ENCODE measurements around the gene SLC23A2.

The SLC23A2 gene

DNA sequence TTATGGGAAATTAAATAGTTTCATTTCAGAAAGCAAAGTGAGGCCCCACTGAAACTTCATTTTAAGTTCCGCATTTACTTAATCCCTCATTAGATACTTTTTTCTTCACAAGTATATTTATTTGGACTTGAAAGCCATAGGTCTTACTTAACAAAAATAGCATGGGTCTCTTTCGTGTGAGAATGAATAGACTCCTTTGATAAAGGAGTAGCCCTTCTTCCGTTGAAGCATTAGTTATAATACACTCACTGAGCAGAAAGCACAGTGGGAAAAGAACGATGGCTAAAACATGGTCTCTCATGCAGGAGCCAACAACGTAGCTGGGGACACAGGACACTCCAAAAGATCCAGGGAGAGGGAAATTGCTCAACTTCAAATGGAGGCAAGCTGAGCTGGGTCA lies 130.4 kb downstream of the SLC23A2 start:
- TF ChIP-seq, protein P1, sequence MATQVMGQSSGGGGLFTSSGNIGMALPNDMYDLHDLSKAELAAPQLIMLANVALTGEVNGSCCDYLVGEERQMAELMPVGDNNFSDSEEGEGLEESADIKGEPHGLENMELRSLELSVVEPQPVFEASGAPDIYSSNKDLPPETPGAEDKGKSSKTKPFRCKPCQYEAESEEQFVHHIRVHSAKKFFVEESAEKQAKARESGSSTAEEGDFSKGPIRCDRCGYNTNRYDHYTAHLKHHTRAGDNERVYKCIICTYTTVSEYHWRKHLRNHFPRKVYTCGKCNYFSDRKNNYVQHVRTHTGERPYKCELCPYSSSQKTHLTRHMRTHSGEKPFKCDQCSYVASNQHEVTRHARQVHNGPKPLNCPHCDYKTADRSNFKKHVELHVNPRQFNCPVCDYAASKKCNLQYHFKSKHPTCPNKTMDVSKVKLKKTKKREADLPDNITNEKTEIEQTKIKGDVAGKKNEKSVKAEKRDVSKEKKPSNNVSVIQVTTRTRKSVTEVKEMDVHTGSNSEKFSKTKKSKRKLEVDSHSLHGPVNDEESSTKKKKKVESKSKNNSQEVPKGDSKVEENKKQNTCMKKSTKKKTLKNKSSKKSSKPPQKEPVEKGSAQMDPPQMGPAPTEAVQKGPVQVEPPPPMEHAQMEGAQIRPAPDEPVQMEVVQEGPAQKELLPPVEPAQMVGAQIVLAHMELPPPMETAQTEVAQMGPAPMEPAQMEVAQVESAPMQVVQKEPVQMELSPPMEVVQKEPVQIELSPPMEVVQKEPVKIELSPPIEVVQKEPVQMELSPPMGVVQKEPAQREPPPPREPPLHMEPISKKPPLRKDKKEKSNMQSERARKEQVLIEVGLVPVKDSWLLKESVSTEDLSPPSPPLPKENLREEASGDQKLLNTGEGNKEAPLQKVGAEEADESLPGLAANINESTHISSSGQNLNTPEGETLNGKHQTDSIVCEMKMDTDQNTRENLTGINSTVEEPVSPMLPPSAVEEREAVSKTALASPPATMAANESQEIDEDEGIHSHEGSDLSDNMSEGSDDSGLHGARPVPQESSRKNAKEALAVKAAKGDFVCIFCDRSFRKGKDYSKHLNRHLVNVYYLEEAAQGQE (IDR thresholded peaks at IDR 0.05; ENCODE audit: insufficient read depth in 1 of 2, low read depth in 2 of 2, low read length in 2 of 2): no peak
- TF ChIP-seq TAF1 (IDR thresholded peaks at IDR 0.05; ENCODE audit: borderline replicate concordance, insufficient read depth, low read length) (no peak), POLR2AphosphoS5 (IDR thresholded peaks at IDR 0.05; ENCODE audit: low read depth, low read length) (no peak)

DNA sequence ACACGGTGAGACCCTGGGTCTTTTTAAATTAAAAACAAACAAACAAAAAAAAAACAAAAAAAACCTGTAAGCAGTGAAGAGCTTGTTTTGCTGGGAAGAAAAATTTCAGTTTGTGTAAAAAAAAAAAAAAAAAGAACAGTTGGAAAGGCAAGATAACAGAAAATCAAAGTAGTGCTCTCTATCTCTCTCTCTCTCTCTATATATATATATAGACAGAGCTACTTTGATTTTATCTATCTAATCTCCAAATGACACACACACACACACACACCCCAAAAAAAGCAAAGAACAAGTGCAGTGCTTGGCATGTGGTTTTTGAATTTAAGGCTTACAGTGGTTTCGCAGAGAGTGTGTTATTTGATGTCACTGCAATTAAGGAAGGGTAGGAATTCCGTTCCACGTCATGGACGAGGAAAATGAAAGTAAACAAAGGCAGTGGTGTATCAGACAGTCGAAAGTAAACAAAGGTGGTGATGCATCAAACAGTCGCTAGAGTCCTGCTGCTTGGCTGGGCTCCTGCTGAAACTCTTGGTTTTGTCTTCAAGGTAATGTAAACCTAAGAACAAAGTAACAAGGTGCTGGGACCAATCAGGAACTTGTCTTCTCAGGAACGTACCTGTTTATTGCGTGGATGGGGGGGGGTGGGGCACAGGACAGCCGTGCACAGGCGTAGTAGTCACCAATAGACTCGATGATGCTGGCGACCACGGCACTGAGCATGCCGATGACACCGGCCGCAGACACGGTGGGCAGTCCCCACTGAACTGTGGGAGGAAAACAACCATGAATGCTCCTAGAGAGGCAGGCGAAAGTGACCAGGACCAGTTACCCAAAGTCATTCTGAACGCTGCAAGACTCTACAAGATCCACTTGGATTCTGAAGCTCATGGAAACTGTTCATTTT lies 131.8 kb downstream of the SLC23A2 start:
- TF ChIP-seq SIN3A (IDR thresholded peaks at IDR 0.05; ENCODE audit: borderline replicate concordance, insufficient read depth, low read length): no peak
- TF ChIP-seq FOXP2 (optimal IDR thresholded peaks at IDR 0.05; ENCODE audit: borderline replicate concordance, extremely low read depth, extremely low read length, insufficient read depth): no peak
- no peak for TF ChIP-seq POLR2AphosphoS5 (IDR thresholded peaks at IDR 0.05; ENCODE audit: low read depth, low read length)
- no peak for TF ChIP-seq TAF1 (IDR thresholded peaks at IDR 0.05; ENCODE audit: borderline replicate concordance, insufficient read depth, low read length)
- TF ChIP-seq, protein P1 (IDR thresholded peaks at IDR 0.05; ENCODE audit: insufficient read depth in 1 of 2, low read depth in 2 of 2, low read length in 2 of 2): no peak

DNA sequence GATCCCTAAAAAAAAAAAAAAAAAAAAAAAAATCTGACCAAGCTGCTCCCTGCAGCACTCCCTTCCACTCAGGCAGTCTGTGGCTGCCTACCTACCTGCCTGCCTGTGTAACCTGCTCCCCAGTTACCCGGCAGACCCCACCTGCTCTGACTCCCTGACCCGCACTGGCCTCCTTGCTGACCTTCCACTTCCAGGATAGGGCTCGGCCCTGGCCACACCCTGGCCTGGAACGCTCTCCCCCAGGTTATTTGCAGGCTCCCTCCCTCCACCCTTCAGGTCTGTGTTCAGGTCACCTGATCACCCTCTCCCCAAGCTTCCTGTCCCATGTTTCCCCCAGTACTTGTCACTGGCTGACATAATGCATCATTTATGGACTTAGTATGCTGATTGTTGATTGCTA lies 134.3 kb downstream of the SLC23A2 start:
- TF ChIP-seq TAF1 (IDR thresholded peaks at IDR 0.05; ENCODE audit: borderline replicate concordance, insufficient read depth, low read length) (no peak), POLR2AphosphoS5 (IDR thresholded peaks at IDR 0.05; ENCODE audit: low read depth, low read length) (no peak), FOXP2 (optimal IDR thresholded peaks at IDR 0.05; ENCODE audit: borderline replicate concordance, extremely low read depth, extremely low read length, insufficient read depth) (no peak), SIN3A (IDR thresholded peaks at IDR 0.05; ENCODE audit: borderline replicate concordance, insufficient read depth, low read length) (no peak)
- TF ChIP-seq, protein P1 (IDR thresholded peaks at IDR 0.05; ENCODE audit: insufficient read depth in 1 of 2, low read depth in 2 of 2, low read length in 2 of 2): no peak

DNA sequence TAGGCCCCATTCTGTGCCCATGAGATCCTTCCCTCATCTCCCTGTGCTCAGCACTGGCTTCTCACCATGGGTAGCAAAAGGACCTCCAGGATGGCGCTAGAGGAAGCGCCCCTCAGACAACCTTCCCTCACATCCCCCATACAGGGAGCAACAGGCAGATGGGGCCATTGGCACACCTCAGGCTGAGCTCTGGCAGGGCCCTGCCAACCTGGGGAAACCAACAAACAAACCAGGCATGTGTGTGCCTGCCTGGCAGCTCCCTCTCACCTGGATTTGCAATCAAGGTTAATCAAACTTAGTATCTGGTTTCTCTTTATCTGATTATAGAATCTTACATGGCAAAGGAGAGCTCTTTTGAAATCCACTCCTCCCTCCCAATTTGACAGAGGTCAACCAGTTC lies 134.9 kb downstream of the SLC23A2 start:
- TF ChIP-seq TAF1 (IDR thresholded peaks at IDR 0.05; ENCODE audit: borderline replicate concordance, insufficient read depth, low read length) (no peak), POLR2AphosphoS5 (IDR thresholded peaks at IDR 0.05; ENCODE audit: low read depth, low read length) (no peak)

DNA sequence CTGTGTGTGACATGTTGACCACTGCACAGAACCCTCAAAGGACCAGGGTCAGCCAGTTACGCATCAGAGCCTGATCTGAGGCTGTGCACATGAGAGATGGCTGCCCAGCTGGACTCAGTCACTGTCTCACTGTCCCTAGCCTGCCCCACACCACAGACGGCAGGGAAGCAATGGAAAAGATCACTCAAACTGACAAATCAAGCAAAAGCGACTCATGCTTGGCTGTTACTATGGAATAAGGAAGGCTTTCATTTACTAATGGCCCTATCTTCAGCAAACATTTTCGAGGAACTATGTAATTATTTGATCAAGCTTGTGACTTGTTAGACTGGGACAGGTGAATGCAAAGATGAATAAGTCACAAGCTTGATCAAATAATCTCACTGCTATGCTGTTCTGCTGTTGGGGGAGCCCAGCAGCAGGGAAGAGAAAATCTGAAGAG lies 137.0 kb downstream of the SLC23A2 start:
- TF ChIP-seq POLR2AphosphoS5 (IDR thresholded peaks at IDR 0.05; ENCODE audit: low read depth, low read length): no peak

DNA sequence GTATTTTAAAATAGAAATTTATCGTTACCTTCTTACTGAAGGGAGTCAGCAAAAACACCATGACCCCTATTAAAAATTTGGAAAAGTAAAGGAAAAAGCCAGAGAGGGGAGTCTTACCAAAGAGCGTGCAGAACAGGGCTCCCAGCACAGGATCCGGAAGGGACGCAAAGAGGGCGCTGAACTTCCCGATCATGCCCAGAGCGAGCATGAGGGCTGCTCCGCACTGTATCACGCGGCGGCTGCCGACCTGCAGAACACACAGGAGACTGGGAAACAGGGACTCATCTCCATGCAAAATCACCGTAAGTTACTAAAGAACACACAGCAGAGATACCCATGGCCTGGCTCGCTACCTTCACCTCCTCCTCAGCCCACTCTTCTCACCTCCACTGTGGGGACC lies 138.6 kb downstream of the SLC23A2 start:
- TF ChIP-seq TAF1 (IDR thresholded peaks at IDR 0.05; ENCODE audit: borderline replicate concordance, insufficient read depth, low read length): no peak
- no peak for TF ChIP-seq FOXP2 (optimal IDR thresholded peaks at IDR 0.05; ENCODE audit: borderline replicate concordance, extremely low read depth, extremely low read length, insufficient read depth)
- TF ChIP-seq SIN3A (IDR thresholded peaks at IDR 0.05; ENCODE audit: borderline replicate concordance, insufficient read depth, low read length): no peak
- no peak for TF ChIP-seq POLR2AphosphoS5 (IDR thresholded peaks at IDR 0.05; ENCODE audit: low read depth, low read length)
- TF ChIP-seq, protein P1 (IDR thresholded peaks at IDR 0.05; ENCODE audit: insufficient read depth in 1 of 2, low read depth in 2 of 2, low read length in 2 of 2): no peak

All from PFSK-1 (cell line).